Kidney tubule cell (primary cell): ENCODE measurements around the gene DNASE2.
A peak's percentile ranks its signal among the peaks of the same experiment; 100 is the strongest.

Source experiments
- DNase-seq: peaks from one replicate; pipeline ENCODE4 v3.0.0-alpha.2; 2018; ENCODE audit warnings: low spot score

Gene DNASE2

DNA sequence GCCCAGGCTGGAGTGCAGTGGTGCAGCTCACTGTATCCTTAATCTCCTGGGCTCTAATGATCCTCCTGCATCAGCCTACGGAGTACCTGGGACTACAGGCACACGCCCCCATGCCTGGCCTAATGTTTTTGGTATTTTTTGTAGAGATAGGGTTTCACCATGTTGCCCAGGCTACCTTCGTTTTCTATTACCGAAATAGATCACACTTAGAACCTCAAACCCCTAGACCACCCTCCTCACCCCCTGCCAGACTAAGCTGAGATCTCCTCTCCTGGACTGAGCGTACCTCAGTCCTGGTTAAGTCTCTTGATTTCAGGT lies 5.4 kb upstream of the DNASE2 start:
- no peak for DNase-seq

DNA sequence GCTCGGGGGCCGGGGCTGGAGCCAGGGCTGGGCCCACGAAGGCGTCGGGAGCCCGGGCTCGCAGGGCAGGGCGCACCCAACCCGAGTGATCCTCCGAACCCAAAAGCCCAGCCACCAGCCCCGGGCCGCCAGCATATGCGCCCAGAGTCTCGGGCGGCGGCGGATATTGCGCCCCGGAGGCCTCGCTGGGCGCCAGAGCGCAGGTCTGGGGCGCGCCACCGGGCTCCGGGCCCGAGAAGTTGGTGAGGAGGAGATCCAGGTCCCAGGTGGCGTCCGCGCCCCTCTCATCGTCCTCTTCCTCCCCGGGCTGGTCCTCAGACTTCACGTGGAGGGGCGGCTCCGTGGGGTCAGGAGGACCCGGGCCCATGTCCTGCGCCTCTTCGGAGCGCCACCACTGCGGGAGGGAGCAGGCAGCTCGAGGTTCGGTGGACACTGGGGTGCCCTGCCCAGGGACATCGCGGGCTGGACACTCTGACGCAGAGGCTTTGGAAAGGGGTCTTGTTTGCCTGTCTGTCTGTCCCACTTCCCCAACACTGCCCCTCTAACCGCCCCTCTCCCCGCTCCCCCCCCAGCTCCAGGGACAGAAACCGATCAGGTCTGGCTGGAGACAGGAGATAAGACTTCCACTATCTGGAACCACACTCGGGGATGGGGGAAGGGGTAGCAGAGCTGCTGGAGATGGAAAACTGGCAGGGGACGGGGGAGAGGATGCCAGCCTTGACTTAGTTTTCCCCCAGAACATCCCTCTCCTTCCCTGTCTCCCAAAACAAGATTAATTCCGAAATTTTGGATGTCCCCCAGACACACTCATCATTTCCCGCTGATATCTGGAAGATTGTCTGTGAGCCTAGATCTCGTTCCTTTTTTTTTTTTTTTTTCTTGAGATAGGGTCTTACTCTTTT lies 4.8 kb upstream of the DNASE2 start:
- no peak for DNase-seq

DNA sequence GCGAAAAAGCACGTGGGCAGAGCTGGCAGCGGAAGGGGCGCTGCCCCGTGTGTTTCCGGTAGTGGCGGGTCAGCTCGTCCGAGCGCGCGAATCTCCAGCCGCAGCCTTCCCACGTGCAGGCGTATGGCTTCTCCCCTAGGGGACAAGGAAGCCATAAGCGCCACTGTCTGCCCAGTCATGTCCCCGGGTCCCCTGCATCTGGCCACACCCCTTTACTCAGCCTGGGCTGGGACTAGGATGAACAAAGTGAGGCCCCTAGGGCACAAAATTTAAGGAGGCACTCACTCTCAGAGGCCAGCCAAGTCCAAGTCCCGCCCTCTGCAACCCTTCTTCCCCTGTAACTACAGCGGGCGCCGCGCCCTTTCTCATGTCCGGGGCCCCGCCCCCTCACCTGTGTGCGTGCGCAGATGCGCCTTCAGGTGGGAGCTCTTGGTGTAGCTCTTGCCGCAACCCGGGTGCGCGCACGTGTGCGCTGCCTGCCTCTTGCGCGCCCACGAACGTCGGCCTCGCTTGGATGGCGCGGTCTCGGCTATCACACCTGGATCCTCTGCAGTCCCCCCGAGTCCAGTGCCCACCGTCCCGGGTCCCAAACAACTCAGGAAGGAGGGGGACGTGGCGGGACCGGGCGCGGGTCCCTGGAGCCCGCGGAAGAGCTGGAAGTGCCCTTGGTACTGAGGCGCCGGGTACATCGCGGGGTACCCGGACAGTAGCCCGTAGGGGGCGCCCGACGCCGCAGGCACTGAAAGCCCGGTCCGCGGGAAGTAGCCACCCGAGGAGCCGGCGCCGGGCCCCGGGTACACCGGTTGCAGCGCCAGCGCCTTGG lies 3.9 kb upstream of the DNASE2 start:
- peak; percentile 82 for DNase-seq

DNA sequence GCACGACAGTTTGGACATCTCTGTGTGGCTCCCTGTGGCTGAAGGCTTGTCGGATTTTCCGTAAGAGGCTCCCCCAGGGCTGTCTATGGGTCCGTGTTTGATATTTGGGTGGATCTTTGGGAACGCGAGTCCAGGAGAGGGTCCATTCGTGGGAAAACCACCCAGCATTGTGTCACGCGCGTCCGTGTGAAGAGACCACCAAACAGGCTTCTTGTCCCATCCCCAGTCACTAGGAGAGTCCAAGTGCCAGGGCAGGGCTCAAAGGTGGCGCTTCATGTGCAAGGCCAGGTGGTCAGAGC lies 3.3 kb upstream of the DNASE2 start:
- no peak for DNase-seq

DNA sequence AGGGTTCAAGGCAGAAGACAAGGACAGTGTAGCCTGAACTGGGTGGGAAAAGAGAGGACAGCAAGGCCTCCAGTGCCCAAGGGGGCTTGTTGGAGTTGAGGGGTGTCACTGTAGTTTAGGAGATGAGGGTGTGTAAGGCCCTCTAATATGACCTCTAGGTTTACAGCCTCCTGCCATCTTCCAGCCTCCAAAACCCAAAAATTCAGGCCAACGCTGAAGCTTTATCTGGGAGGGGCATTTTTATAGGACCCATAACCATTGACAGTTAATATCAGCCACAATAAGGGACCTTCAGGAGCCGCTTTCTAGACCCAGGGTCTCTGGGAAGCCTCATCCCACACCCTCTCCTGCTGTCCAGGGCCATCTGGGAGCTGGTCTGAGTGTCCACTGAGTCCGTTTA lies 3.0 kb upstream of the DNASE2 start:
- no peak for DNase-seq

DNA sequence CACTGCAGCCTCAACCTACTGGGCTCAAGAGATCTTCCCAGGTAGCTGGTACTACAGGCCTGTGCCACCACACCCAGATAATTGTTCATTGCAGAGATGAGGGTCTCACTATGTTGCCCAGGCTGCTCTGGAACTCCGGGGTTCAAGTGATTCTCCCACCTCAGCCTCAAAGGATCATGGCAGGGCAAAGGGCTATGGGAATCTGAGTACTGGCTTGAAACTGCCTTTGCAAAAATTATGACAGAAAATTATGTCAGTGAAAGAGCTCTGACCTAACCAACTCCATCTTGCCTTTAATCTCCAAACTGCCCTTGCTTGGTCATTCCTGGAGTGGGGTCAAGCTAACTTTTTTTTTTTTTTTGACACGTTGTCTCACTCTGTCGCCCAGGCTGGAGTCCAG lies 1.3 kb upstream of the DNASE2 start:
- DNase-seq, result no peak

DNA sequence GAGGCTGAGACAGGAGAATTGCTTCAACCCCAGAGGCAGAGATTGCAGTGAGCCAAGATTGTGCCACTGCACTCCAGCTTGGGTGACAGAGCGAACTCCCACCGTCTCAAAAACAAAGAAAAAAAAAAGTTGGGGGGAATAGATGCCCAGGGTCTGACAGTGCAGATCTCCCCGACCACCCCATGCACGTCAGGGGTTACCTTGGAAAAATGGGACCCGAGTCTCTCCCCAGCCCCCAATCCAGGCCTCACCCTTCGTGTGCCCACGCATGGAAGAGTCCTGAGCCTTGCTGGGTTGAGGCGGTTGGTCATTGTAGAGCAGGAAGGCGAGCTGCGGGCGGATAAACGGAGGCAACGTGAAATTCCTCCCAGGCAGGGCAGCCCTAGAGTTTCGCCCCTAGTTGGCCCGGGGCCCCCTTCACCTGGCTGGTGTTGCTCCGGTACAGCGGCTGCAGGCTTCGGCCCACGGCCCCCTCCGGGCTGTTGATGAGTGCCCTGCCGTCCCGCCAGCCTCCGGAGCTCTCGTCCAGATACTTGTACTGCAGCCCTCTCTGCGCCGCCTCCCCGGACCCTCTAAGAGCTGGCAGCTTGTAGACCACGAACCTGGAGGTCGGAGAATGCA lies 588 bp downstream of the DNASE2 start:
- DNase-seq, result peak; percentile 25

DNA sequence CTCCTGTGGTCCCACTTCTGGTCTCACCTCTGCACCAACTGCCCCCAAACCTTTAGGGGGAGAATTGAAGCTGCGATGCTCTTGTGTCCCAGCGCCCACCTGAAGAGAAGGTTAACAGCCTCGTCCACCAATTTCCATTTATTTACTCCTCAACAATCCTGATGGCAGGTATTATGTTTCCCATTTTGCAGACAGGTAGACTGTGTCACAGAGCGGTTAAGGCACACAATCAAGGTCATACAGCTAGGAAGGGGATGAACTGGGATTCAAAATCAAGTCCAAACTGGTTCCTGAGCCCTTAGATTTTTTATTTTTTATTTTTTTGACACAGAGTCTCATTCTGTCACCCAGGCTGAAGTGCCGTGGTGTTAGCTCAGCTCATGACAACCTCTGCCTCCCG lies 6.2 kb downstream of the DNASE2 start:
- no peak for DNase-seq

DNA sequence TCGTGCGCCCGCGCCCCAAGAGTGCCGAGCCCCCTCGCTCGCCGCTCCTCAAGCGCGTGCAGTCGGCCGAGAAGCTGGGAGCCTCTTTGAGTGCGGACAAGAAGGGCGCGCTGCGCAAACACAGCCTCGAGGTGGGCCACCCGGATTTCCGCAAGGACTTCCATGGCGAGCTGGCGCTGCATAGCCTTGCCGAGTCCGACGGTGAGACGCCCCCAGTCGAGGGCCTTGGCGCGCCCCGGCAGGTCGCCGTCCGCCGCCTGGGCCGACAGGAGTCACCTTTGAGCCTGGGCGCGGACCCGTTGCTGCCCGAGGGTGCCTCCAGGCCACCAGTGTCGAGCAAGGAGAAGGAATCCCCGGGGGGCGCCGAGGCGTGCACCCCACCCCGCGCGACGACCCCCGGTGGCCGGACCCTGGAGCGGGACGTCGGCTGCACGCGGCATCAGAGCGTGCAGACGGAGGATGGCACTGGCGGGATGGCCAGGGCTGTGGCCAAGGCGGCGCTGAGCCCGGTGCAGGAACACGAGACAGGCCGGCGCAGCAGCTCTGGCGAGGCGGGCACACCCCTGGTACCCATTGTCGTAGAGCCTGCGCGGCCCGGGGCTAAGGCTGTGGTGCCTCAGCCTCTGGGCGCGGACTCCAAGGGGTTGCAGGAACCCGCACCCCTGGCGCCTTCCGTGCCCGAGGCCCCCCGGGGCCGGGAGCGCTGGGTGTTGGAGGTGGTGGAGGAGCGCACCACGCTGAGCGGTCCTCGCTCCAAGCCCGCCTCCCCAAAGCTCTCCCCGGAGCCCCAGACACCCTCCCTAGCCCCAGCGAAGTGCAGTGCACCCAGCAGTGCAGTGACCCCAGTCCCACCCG lies 7.1 kb downstream of the DNASE2 start:
- no peak for DNase-seq

DNA sequence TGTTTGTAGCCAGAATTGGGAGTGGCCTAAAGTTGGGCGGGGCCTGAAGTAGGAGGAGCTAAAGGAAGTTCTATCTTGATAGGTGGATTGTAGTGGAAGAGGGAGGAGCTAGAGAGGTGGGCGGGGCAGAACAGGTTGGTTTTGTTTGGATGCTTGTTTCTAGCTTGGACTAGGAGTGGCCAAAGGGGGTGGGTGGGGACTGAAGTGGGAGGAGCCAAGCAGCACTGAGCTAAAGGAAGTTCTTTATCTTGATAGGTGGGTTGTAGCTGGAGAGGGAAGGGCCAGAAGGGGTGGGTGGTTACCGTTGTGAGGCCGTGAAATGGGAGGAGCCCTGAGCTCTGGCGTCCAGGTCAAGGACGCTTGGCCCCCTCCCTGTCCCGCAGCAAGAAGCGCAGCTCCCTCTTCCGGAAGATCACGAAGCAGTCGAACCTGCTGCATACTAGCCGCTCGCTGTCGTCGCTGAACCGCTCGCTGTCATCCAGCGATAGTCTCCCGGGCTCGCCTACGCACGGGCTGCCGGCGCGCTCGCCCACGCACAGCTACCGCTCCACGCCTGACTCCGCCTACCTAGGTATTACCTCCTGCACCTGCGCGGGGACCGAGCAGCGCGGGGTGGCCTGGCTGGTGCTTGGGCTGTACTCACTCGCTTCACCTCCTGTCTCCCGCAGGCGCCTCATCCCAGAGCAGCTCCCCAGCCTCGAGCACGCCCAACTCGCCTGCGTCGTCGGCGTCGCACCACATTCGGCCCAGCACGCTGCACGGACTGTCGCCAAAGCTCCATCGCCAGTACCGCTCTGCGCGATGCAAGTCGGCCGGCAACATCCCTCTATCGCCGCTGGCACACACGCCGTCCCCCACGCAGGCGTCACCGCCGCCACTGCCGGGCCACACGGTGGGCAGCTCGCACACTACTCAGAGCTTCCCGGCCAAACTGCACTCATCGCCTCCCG lies 8.0 kb downstream of the DNASE2 start:
- peak; percentile 67 for DNase-seq

DNA sequence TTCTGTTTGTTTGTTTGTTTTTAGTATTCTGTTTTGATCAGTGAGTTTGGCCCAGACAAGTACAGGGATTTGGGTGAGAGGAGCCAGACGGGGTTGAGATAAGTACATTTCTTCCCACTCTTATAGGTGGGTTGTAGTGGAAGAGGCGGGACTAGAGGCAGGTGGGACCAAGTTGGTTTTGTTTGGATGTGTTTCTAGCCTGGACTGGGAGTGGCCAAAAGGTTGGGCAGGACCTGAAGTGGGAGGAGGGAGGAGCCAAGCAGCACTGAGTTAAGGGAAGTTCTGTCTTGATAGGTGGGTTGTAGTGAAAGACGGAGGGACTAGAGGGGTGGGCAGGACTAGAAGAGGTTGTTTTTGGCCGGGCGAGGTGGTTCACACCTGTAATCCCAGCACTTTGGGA lies 9.0 kb downstream of the DNASE2 start:
- no peak for DNase-seq

DNA sequence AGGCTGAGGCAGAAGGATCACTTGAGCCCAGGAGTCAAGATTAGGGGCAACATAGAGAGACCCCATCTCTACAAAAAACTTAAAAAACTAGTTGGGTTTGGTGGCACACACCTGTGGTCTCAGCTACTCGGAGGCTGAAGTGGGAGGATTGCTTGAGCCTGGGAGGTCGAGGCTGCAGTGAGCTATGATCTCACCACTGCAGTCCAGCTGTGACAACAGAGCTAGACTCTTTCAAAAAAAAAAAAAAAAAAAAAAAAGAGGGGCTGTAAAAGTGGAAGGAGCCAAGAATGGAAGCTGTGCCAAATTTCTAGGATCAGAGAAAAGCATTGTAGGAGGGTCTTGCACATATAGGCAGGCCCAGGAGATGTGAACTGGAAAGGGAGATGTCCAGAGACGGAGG lies 9.6 kb downstream of the DNASE2 start:
- no peak for DNase-seq

DNA sequence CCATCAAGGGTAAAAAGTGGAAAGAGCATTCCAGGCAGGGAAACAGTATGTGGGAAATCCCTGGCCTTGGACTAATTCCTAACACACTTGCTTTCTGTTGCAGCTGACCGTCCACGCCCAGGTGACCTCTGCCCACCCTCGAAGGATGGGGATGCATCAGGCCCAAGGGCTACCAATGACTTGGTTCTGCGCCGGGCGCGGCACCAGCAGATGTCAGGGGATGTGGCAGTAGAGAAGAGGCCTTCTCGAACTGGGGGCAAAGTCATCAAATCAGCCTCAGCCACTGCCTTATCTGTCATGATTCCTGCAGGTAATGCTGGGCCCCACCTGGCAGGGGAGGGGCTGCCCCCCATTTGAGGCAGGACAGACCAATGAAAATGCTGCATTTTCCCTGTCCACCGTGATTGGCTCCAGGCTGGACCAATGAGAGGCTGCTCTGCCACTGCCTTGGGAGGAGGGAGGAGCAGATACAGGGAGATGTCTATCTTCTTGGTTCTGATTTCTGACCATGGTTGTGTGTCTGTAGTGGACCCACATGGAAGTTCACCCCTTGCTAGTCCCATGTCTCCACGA lies 12.6 kb downstream of the DNASE2 start:
- no peak for DNase-seq

DNA sequence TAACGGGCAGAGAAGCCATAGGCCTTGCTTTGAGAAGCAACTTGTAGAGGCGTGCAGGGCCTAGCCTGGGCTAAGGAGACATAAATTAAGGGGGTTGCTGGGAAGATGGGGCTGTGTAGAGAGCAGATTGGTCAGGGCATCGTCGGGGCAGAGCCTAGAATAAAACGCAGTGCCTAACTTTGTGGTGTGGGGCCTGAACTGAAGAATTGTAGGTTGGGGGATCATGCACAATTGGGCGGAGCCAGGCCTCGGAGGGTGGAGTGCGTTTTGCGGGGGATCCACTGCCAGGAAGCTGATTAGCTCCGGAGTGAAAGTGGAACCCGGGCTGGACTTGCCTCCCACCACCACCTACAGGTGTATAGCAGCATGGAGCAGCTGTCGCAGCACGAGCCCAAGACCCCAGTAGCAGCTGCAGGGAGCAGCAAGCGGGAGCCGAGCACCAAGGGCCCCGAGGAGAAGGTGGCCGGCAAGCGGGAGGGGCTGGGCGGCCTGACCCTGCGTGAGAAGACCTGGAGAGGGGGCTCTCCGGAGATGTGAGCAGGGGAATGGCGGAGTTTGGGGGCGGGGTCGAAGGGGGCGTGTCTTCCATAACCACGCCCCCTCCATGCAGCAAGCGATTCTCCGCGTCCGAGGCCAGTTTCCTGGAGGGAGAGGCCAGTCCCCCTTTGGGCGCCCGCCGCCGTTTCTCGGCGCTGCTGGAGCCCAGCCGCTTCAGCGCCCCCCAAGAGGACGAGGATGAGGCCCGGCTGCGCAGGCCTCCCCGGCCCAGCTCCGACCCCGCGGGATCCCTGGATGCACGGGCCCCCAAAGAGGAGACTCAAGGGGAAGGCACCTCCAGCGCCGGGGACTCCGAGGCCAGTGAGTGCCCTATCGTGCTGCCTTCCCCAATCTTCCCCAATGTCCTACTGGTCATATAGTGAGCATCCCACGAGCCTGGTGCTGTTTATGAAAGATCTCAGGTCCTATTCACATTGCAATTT lies 13.8 kb downstream of the DNASE2 start:
- DNase-seq, result peak; percentile 61

DNA sequence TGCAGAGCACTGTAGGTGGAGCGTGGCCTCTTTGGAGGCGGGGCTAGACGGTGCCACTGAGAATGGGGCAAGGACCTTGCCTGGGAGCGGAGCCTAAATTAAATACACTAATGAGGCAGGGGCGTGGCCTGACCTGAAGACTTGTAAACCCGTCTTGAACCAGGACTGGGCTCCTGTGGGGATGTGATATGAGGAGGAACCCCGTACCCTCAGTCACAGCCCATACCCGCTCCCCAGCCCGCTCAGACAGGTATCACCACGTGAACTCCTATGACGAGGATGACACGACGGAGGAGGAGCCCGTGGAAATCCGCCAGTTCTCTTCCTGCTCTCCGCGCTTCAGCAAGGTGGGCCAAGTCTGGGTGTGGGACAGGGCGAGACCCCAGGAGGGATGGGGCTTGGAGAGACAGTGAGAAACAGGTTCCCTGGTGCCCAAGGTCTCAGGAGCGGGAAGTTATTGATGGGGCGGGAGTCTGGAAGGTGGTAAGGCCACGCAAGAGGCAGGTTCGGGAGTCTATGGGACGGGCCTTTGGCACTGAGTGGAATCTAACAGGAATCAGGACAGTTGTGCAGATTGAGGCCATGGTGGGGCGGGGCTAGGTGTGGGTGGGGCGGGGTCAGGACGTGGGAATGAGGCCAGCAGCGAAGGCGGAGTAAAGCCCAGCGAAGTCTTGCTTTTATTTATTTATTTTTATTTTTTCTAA lies 14.7 kb downstream of the DNASE2 start:
- no peak for DNase-seq

DNA sequence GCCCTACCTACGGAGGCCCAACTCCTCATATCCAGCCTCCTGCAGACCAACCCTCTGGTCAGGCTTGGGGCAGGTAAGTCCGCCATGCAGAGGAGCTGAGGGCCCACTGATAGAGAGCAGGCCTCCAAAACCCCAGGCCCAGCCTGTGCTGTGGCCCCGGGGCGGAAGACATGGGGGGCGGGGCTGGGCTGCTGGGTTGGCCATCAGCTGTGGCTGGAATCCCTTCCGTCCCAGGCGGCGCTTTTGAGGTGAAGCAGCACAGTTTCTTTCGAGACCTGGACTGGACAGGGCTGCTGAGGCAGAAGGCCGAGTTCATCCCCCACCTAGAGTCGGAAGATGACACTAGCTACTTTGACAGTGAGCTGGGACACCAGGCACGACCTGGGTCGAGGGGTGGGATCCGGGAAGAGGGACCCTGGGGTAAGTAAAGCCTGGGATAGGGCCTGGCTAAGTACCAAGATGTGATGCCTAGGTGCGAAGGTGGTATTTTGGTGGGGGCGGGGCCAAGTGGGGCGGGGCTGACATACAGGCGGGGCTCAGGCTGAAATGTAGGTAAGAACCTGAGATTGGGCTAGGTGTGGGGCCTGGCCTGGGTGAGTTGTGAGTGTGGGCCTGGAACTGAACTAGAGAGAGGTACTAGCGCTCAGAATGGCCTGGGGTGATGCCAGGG lies 15.4 kb downstream of the DNASE2 start:
- DNase-seq, result no peak

DNA sequence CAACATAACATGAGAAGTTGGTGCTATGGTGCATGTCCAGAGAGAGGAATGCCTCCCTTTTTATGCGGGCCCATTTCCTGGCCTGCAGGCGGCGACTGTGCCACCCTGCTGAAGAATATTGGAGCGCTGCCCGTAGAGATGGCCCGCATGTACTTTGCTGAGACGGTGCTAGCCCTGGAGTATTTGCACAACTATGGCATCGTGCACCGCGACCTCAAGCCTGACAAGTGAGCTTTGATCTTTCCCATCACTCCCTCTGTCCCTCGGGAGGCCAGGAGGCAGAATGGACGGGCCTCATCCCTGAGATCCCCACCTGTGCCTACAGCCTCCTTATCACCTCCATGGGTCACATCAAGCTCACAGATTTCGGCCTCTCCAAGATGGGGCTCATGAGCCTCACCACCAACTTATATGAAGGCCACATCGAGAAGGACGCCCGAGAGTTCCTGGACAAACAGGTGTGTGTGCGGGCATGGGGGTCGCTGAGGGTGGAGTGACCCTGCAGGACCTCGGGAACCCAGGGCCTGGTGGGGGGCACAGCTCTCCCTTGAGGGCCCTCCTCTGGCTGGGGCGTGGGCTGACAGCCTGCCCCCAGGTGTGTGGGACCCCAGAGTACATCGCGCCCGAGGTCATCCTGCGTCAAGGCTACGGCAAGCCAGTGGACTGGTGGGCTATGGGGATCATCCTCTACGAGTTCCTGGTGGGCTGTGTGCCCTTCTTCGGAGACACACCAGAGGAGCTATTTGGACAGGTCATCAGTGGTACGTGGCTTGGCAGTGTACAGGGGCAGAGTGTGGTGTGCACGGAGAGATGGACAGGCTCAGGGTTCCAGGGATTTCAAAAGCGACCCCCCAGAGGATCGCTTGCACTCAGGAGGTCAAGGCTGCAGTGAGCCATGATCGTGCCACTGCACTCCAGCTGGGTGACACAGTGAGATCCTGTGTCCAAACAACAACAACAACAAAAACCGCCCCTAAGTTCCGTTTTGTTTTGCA lies 16.2 kb downstream of the DNASE2 start:
- DNase-seq, result no peak
